ENCODE data around the gene AOPEP. TPM values are rescaled to one million over a fixed set of nuclear protein-coding genes. Genes with fewer than 3 reads are reported as not detected.

Gene AOPEP
- total and polyA plus RNA-seq, 2 donors (not counting 3 experiments of a cell fraction or from before 2014, with no cell fraction given), result 20.2 to 41.6 TPM

DNA sequence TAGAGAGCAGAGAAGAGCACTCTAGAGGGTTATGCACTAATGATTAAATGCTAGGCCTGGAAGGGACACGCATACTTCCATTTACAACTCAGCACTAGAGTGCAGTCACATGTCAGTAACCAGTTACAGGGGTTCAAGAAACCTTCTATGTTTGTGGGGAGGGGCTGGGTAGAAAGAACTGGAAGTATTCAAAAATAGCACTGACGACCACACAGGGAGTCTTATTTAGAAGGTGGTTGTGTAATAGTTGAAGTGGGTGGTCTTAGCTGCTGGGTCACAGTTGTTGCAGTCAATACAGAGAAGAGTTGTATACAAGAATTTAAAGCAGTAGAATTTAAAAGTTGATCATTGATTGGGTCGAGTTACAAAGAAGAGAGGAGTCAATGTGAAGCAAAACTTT lies 15.4 kb downstream of the AOPEP start:
- DNase-seq (ENCODE audit: low read depth, low spot score) (no peak), FAIRE-seq (no peak)
- Histone ChIP-seq H3K79me2 (ENCODE audit: control insufficient read depth, insufficient read depth, low read length) (no peaks in the 10 kb centered on the region), H3K4me3 (replicated peaks in 1 of 3; ENCODE audit: insufficient read depth in 1 of 3, low read depth in 1 of 3, low read length in 3 of 3) (no peak overlapping the region), H3K4me2 (ENCODE audit: insufficient read depth, low read length) (no peak overlapping the region), H4K20me1 (replicated peaks; ENCODE audit: control insufficient read depth, extremely low read depth, insufficient read depth, low read length) (no peaks in the 10 kb centered on the region), H3K9me3 (replicated peaks; ENCODE audit: control insufficient read depth, insufficient read depth, low read length) (no peaks in the 10 kb centered on the region), H3K36me3 (ENCODE audit: control insufficient read depth in 2 of 2, extremely low read depth in 1 of 2, insufficient read depth in 2 of 2, low read length in 2 of 2) (no peaks in the 10 kb centered on the region), H3K9me1 (replicated peaks; ENCODE audit: control insufficient read depth, extremely low read depth, insufficient read depth, low read length) (no peaks in the 10 kb centered on the region), H2AFZ (ENCODE audit: low read depth, low read length) (no peak overlapping the region), H3K27me3 (ENCODE audit: control insufficient read depth in 2 of 2, insufficient read depth in 2 of 2, low read length in 2 of 2) (no peaks in the 10 kb centered on the region), H3K4me1 (ENCODE audit: control insufficient read depth, extremely low read depth, insufficient read depth, low read length) (peaks cover 10% of the 10 kb centered on the region), H3K27ac (ENCODE audit: insufficient read depth, low read depth, low read length) (no peak overlapping the region), H3K9ac (replicated peaks; ENCODE audit: extremely low read depth, insufficient read depth, low read length) (no peak overlapping the region)
- dilution Hi-C loops (cut with MboI; ENCODE audit: extremely low pct_ligation_motif_present, low sequenced_read_pairs), result no loop called here
- TF ChIP-seq MYC (IDR thresholded peaks at IDR 0.05; ENCODE audit: low read depth, low read length), result no peak
- TF ChIP-seq JUN (IDR thresholded peaks at IDR 0.05; ENCODE audit: borderline replicate concordance, insufficient read depth, insufficient read length, low read depth), result no peak
- no peak for TF ChIP-seq GATA2 (IDR thresholded peaks at IDR 0.05; ENCODE audit: insufficient read depth, insufficient read length, low read depth, low read length)
- no peak for TF ChIP-seq EZH2 (IDR thresholded peaks at IDR 0.05; ENCODE audit: borderline replicate concordance, low read depth, low read length, severe bottlenecking)
- no peak for TF ChIP-seq CTCF (IDR thresholded peaks at IDR 0.05; ENCODE audit: extremely low read depth in 1 of 2, insufficient read depth in 1 of 2, low read depth in 1 of 2, low read length in 2 of 2)
- no peak for TF ChIP-seq POLR2A (IDR thresholded peaks at IDR 0.05; ENCODE audit: low read depth, low read length)
- no peak for TF ChIP-seq FOS (IDR thresholded peaks at IDR 0.05; ENCODE audit: borderline replicate concordance, insufficient read depth, low read length)
- no peak for TF ChIP-seq POLR2AphosphoS5 (IDR thresholded peaks at IDR 0.05; ENCODE audit: insufficient read depth, low read depth, low read length)
- TF ChIP-seq, protein P1, sequence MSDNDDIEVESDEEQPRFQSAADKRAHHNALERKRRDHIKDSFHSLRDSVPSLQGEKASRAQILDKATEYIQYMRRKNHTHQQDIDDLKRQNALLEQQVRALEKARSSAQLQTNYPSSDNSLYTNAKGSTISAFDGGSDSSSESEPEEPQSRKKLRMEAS (IDR thresholded peaks at IDR 0.05; ENCODE audit: insufficient read depth, insufficient read length), result no peak
- CTCF ChIA-PET, result no interaction called here
- intact Hi-C loops (cut with micrococcal nuclease), result no loop called here
- no TSS peak for BruUV-seq (replicated peaks)
- POLR2A ChIA-PET, result no interaction called here

Measured in endothelial cell of umbilical vein (primary cell).